ENCODE measurements around the gene GSTA1.
"Not testable (repeated sequence)": the region's sequence is repeated elsewhere in the genome, so short reads cannot be mapped to it uniquely, and the experiment has no call there.

Gene GSTA1

DNA sequence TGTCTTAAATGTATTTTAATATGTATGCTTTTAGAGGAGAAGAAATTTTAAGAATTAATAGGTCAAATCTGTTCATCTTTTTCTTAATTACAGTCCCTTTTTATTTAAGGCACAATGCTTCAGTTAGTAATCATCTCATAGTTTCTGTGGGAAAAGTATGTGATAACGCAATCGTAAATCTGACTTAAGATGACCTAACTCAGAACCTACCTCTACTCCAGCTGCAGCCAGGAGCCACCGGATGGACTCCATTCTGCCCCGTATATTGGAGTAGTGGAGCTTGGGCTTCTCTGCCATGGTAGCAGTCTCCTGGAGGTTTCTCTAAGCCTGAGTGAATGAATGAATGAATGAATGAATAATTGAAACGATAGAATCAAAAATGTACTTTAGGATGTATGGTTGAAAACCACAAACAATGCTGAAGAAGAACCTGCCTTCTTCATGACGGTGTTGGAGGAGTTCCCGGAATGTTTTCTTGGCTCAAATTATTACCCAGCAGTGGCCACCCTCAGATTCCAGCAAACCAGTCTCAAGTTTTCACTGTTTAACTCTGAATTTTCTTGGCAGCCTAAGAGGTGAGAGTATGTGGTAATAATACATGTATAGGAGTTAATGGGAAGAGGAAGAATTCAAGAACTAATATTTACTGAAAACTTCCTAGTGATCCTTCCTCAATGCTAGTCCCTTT, 45.8 kb downstream of the GSTA1 start:
- not testable (repeated sequence) for DNase-seq (ENCODE audit: low read depth)

- no peak for DNase-seq (ENCODE audit: low read depth)
These were observed 49.2 kb downstream of the GSTA1 start for GRCh38 chr6:52754443-52754842.

GRCh38 chr6:52753137-52753536, 50.5 kb downstream of the GSTA1 start:
- DNase-seq (ENCODE audit: low read depth), result not testable (repeated sequence)

DNA sequence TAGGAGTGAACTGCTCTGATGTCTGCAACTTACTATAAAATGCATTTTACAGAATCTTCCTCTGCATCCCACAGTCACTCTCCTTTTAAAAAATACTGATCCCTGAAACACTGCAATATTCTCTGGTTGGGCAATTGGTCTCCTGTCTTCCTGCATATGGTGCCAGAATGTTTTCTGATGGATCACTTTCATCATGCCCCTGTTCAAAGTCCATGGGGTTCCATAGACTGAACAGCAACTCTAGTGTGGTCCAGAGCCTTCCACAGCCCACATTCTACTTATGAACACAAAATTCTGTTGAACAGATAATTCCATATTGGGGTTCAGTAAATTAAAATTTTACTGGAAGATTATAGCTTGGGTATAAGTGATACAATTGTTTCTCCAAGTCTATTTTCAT, 51.3 kb downstream of the GSTA1 start:
- no peak for DNase-seq (ENCODE audit: low read depth)

GRCh38 chr6:52749556-52750152, 54.0 kb downstream of the GSTA1 start:
- DNase-seq (ENCODE audit: low read depth), result no peak

- not testable (repeated sequence) for DNase-seq (ENCODE audit: low read depth)
These were observed 56.3 kb downstream of the GSTA1 start for GRCh38 chr6:52747301-52747700.

DNA sequence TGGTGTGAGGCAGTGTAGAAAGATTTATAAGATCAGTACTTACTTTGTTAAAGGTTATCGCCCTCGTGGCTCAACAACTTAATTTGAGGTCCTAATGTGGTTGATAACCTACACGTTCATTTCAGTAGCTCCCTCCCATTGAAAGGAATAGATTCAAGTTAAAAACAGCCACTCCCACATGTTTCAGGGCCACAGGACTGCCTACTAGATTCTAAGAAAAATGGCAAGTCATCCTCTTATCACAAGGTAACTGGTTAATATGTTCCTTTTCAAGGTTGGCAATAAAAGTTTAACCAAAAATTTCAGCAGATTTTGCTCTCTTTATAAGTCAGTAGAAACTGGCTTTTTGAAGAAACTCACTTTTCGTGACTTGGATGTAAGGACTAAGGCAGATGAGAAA, 57.4 kb downstream of the GSTA1 start:
- no peak for DNase-seq (ENCODE audit: low read depth)

- no peak for DNase-seq (ENCODE audit: low read depth)
These were observed 57.8 kb downstream of the GSTA1 start for GRCh38 chr6:52745764-52746201.

DNA sequence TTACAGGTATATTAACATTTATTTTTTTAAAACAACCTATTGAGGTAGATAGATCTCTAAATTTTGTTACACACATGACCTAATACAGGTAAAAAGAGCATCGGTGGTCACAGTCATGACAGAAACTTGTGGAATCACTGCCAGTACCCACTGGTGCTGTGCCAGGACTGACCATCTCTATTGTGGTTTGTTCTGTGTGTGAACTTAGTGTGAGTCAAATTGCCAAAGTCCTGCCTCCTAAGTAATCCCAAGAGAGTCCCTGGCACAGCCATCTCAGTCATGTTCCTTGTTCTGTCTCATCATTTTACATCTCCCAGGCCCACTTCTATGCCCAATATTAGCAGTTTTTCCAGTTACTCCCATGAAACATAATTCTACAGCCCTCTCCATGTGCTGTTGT, 61.7 kb downstream of the GSTA1 start:
- no peak for DNase-seq (ENCODE audit: low read depth)

Measured in stimulated activated CD8-positive, alpha-beta memory T cell treated with anti-CD3 and anti-CD28 coated beads, Interleukin-15, amount 100 ng/mL, for 24 hours (primary cell).